ENCODE measurements around the gene OSTF1. TPM values are rescaled to one million over a fixed set of nuclear protein-coding genes. Genes with fewer than 3 reads are reported as not detected.

The OSTF1 gene, protein sequence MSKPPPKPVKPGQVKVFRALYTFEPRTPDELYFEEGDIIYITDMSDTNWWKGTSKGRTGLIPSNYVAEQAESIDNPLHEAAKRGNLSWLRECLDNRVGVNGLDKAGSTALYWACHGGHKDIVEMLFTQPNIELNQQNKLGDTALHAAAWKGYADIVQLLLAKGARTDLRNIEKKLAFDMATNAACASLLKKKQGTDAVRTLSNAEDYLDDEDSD
- 14.7 to 21.8 TPM (median 15.6 TPM) in 5 replicates for total RNA-seq (2022; extraction: Qiagen RNA extraction; ENCODE audit: low read depth)

DNA sequence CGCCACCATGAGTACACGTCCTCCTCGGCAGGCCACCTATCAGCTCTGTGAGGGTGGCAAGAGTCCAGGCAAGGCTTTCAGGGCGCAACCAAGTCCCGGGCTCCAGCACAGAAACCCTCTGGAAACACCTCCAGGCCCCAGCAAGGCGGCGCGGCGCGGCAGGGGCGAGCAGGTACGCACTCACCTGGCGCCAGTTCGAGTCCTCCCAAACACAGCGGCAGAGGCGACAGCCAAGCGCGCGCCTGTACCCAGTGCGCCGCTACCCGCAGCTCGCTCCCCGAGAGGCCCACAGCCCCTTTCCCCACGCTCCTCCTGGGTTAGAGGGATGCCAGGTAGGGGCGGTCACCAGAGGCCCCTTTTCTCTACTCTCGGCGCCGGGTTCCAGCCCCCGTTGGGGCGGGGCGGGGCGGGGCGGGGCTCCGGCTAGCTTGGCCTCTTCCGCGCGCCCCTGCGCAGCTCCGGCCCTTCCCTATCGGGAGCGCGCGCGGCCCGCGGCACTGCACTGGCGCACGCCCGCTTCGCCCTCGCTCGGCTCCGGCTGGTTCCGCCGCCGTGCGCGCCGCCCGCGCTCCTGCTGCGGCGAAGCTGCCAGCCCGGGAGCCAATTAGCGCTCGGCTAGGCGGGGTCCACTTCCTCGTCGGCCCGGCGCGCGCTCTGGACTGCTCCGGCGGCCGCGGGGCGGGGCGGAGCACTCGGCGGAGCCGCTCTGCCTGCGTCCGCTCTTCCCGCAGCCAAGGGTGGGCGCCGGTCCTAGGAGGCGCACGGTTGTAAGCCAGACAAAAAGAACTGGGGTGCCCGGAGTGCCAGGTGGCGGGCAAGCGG is at the start of gene OSTF1, which contains the start of gene NMRK1:
Gene OSTF1, plus strand, starts transcription at position 691 of the 822 bp plus-strand sequence. CDS start 179 bp downstream, outside the sequence.
Gene NMRK1, minus strand, starts transcription at position 332 of the 822 bp plus-strand sequence. CDS start 5,040 bp downstream, outside the sequence.

Other genes with a start within 250 kb of the OSTF1 start
- gene TRPM6, start 200.6 kb upstream of the OSTF1 start, total RNA-seq (2022; extraction: Qiagen RNA extraction; ENCODE audit: low read depth): 1.4 to 1.9 TPM (median 1.6 TPM) in 5 replicates
- gene C9orf40, start 135.6 kb upstream of the OSTF1 start, total RNA-seq (2022; extraction: Qiagen RNA extraction; ENCODE audit: low read depth): 8.4 to 13.1 TPM (median 12.1 TPM) in 5 replicates
- 7.7 to 16.2 TPM (median 13.7 TPM) in 5 replicates for gene CARNMT1, start 60.2 kb upstream of the OSTF1 start, total RNA-seq (2022; extraction: Qiagen RNA extraction; ENCODE audit: low read depth)
- gene NMRK1, start 359 bp upstream of the OSTF1 start, total RNA-seq (2022; extraction: Qiagen RNA extraction; ENCODE audit: low read depth): 3.6 to 6.8 TPM (median 5.1 TPM) in 5 replicates

Measured in A549 treated with ZK216348 at 1 μM for 4 hours (cell line).